GM12878 (cell line): ENCODE data around the gene MTM1. TPM values are rescaled to one million over a fixed set of nuclear protein-coding genes. Genes with fewer than 3 reads are reported as not detected.

Experiments used
- ATAC-seq: fragments of 200-7000 bp; cut with Tn5 transposase; 3 replicates; pipeline ENCODE4 v1.9.1; 2020; ENCODE audit warnings: mild to moderate bottlenecking, moderate library complexity
- BruUV-seq: library from RNA; stranded (reverse); fragments of 400-500 nt; replicated peaks from 2 replicates; lab custom pipeline; 2021; lab: Mats Ljungman, UMichigan
- CTCF ChIA-PET: fragments of 300-600 bp; sonication (Branson Sonifier 250); formaldehyde crosslinking; extraction: SDS; loops from one replicate; lab custom pipeline; 2021; ENCODE audit warnings: inconsistent platforms; lab: Yijun Ruan, JAX
- POLR2A ChIA-PET: fragments of 350-600 bp; formaldehyde crosslinking; extraction: SDS; loops from one replicate; lab custom pipeline; 2021; ENCODE audit warnings: inconsistent platforms; lab: Charles Lee
- RAD21 ChIA-PET: fragments of 300-600 bp; sonication (Branson Sonifier 250); formaldehyde crosslinking; loops from one replicate; lab custom pipeline; 2023; ENCODE audit warnings: antibody characterized with exemption; ENCODE audit not compliant: unreplicated experiment; lab: Charles Lee
- SMC1A ChIA-PET: fragments of 300-600 bp; sonication (Branson Sonifier 250); formaldehyde crosslinking; loops from one replicate; lab custom pipeline; 2023; ENCODE audit not compliant: unreplicated experiment, uncharacterized antibody; lab: Charles Lee
- DNase-seq: peaks from one replicate; pipeline ENCODE4 v3.0.0-alpha.2; 2011; ENCODE audit warnings: low read depth, low spot score
- FAIRE-seq: peaks from 3 replicates; lab custom pipeline; 2011; peaks lifted over from hg19 to GRCh38; lab: Jason Lieb, UNC
- H2AFZ ChIP-seq: 2 replicates; pipeline ENCODE4 v1.6.0; 2011; ENCODE audit warnings: low read depth, low read length, control low read depth; ENCODE audit not compliant: control insufficient read depth
- H3K27ac ChIP-seq: 2 replicates; pipeline ENCODE4 v1.5.1; 2011; ENCODE audit warnings: control low read depth; ENCODE audit not compliant: control insufficient read depth, insufficient read depth
- H3K27me3 ChIP-seq, 2 experiments: replicated peaks in 1 of 2; 2 replicates each; pipeline versions ENCODE4 v1.6.0 to v1.6.1; 2011; ENCODE audit warnings: low read length in 1 of 2; ENCODE audit not compliant: control insufficient read depth in 2 of 2, insufficient read depth in 2 of 2
- H3K36me3 ChIP-seq, 2 experiments: 2 replicates each; pipeline ENCODE4 v1.5.1; 2011; ENCODE audit warnings: low read length in 1 of 2; ENCODE audit not compliant: control insufficient read depth in 2 of 2, insufficient read depth in 2 of 2
- H3K4me1 ChIP-seq: 2 replicates; pipeline ENCODE4 v1.6.1; 2011; ENCODE audit warnings: mild to moderate bottlenecking, low read length, moderate library complexity, mixed read lengths; ENCODE audit not compliant: control insufficient read depth, insufficient read depth
- H3K4me2 ChIP-seq: 2 replicates; pipeline ENCODE4 v1.6.0; 2011; ENCODE audit warnings: control low read depth; ENCODE audit not compliant: control insufficient read depth, insufficient read depth
- H3K4me3 ChIP-seq: fragments of 200-600 bp; sonication (generic); 2 replicates; pipeline ENCODE4 v1.5.1; 2016
- H3K79me2 ChIP-seq: 2 replicates; pipeline ENCODE4 v1.6.0; 2011; ENCODE audit warnings: low read length; ENCODE audit not compliant: control insufficient read depth, insufficient read depth
- H3K9ac ChIP-seq: 2 replicates; pipeline ENCODE4 v1.8.0; 2011; ENCODE audit warnings: low read length, control low read depth, mixed read lengths; ENCODE audit not compliant: control insufficient read depth, insufficient read depth
- H3K9me3 ChIP-seq: replicated peaks from 3 replicates; pipeline ENCODE4 v1.5.1; 2011; ENCODE audit warnings: mild to moderate bottlenecking, low read length; ENCODE audit not compliant: control insufficient read depth, insufficient read depth
- H4K20me1 ChIP-seq: 2 replicates; pipeline ENCODE4 v1.6.0; 2011; ENCODE audit not compliant: control insufficient read depth, insufficient read depth
- CHD1 ChIP-seq: IDR thresholded peaks from 2 replicates; pipeline ENCODE4 v1.6.1; 2012; ENCODE audit warnings: low read depth, low read length, improper control_type of control experiment
- CREM ChIP-seq: IDR thresholded peaks from 2 replicates; pipeline ENCODE4 v1.6.1; 2014; ENCODE audit warnings: antibody characterized with exemption, low read depth
- ETV6 ChIP-seq, 2 experiments: fragments of 450-650 bp in 1 of 2; IDR thresholded peaks in 1 of 2; conservative IDR thresholded peaks in 1 of 2; 2 replicates each; pipeline ENCODE4 v1.6.1; 2014; ENCODE audit warnings: antibody characterized with exemption in 1 of 2, borderline replicate concordance in 1 of 2, low read depth in 1 of 2, mild to moderate bottlenecking in 1 of 2, moderate library complexity in 1 of 2
- HCFC1 ChIP-seq: fragments of 150-350 bp; IDR thresholded peaks from 2 replicates; pipeline ENCODE4 v1.6.1; 2014; ENCODE audit warnings: low read length
- MYC ChIP-seq: IDR thresholded peaks from 2 replicates; pipeline ENCODE4 v1.6.1; 2011; ENCODE audit warnings: mild to moderate bottlenecking, low read length, moderate library complexity, inconsistent platforms; ENCODE audit not compliant: insufficient read depth, insufficient replicate concordance, insufficient read length, severe bottlenecking
- NFYB ChIP-seq: IDR thresholded peaks from 2 replicates; pipeline ENCODE4 v1.6.1; 2011; ENCODE audit warnings: low read depth, mild to moderate bottlenecking, low read length, improper control_type of control experiment, moderate library complexity; ENCODE audit not compliant: insufficient read depth
- SMARCA5 ChIP-seq: fragments of 450-650 bp; IDR thresholded peaks from 2 replicates; pipeline ENCODE4 v1.6.1; 2017; ENCODE audit warnings: mild to moderate bottlenecking
- SREBF1 ChIP-seq: IDR thresholded peaks from 2 replicates; pipeline ENCODE4 v1.6.1; 2012; ENCODE audit warnings: mild to moderate bottlenecking, low read length
- ZNF24 ChIP-seq: fragments of 450-650 bp; IDR thresholded peaks from 2 replicates; pipeline ENCODE4 v1.6.1; 2017; ENCODE audit warnings: antibody characterized with exemption, mild to moderate bottlenecking
- WGBS: methylation state at CpG from one replicate; pipeline ENCODE4 v1.1.6; 2016; ENCODE audit warnings: low lambda C conversion rate; ENCODE audit not compliant: insufficient replicate concordance, insufficient coverage; ENCODE audit errors: missing lambda C conversion rate; 5-methylcytosine and 5-hydroxymethylcytosine counted together
- in situ Hi-C: fragments of 300-500 bp; cut with MboI; formaldehyde crosslinking; loops from 9 replicates; pipeline ENCODE4 v1.14.3; 2018; ENCODE audit warnings: mixed read lengths
- intact Hi-C: fragments of 100-400 bp; cut with micrococcal nuclease; formaldehyde crosslinking; loops from one replicate; pipeline ENCODE4 v1.14.2; 2022; ENCODE audit not compliant: unreplicated experiment
- polyA plus RNA-seq, 11 experiments: library from polyadenylated mRNA; depleted of rRNA in 4 of 11; unstranded in 6 of 11; stranded (reverse) in 5 of 11; fragments of >200 nt; fragmentation: Nextera tagmentation in 4 of 11; fragmentation: Illumina TruSeq in 1 of 11; extraction: Ambion mirVana in 4 of 11; extraction: Trizol in 1 of 11; gene quantifications; 1 replicate in 1 of 11; 2 replicates in 10 of 11; pipeline versions ENCODE4 v1.2.1 to v1.2.3, GENCODE V29; 2011 to 2016; ENCODE audit warnings: inconsistent platforms in 2 of 11, missing spikeins in 2 of 11, low read depth in 1 of 11
- total RNA-seq, 4 experiments: library from RNA; depleted of rRNA in 3 of 4; stranded (reverse); fragments of >200 nt in 3 of 4; fragmentation: Illumina TruSeq in 1 of 4; extraction: Trizol in 1 of 4; gene quantifications; 2 replicates each; pipeline versions ENCODE4 v1.2.1 to v1.2.3, GENCODE V29; 2013 to 2021
- TF ChIP-seq, protein P1 (sequence below): fragments of 450-650 bp; IDR thresholded peaks from 2 replicates; pipeline ENCODE4 v1.6.1; 2017; ENCODE audit warnings: mild to moderate bottlenecking
- TF ChIP-seq, protein P2 (sequence below): fragments of 450-650 bp; formaldehyde crosslinking; IDR thresholded peaks from 2 replicates; pipeline ENCODE4 v1.5.0; 2022; ENCODE audit warnings: mild to moderate bottlenecking, missing genetic modification characterization
- TF ChIP-seq, protein P3 (sequence below): IDR thresholded peaks from 2 replicates; pipeline ENCODE4 v1.6.1; 2011; ENCODE audit warnings: low read depth, low read length, improper control_type of control experiment, borderline replicate concordance
- TF ChIP-seq, protein P4 (sequence below): fragments of 450-650 bp; formaldehyde crosslinking; IDR thresholded peaks from 2 replicates; pipeline ENCODE4 v1.4.0; 2022; ENCODE audit warnings: mild to moderate bottlenecking, moderate library complexity

MTM1 gene
- total and polyA plus RNA-seq, 10 of the 15 experiments (the other 5 are each of a cell fraction or from before 2014, with no cell fraction given), result 3.9 to 13.3 (median 8.4) TPM

GRCh38 chrX:150531467-150531866 is 37.0 kb upstream of the MTM1 start (continued):
- TF ChIP-seq CHD1 (no peak), CREM (no peak), ETV6 (conservative IDR thresholded peaks at IDR 0.05 in 1 of 2, IDR thresholded peaks at IDR 0.05 in 1 of 2; ENCODE audit: borderline replicate concordance in 1 of 2, low read depth in 1 of 2) (no peak), MYC (no peak), NFYB (no peak), SREBF1 (no peak)
- TF ChIP-seq, protein P1, sequence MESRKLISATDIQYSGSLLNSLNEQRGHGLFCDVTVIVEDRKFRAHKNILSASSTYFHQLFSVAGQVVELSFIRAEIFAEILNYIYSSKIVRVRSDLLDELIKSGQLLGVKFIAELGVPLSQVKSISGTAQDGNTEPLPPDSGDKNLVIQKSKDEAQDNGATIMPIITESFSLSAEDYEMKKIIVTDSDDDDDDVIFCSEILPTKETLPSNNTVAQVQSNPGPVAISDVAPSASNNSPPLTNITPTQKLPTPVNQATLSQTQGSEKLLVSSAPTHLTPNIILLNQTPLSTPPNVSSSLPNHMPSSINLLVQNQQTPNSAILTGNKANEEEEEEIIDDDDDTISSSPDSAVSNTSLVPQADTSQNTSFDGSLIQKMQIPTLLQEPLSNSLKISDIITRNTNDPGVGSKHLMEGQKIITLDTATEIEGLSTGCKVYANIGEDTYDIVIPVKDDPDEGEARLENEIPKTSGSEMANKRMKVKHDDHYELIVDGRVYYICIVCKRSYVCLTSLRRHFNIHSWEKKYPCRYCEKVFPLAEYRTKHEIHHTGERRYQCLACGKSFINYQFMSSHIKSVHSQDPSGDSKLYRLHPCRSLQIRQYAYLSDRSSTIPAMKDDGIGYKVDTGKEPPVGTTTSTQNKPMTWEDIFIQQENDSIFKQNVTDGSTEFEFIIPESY, result no peak
- TF ChIP-seq, protein P2, sequence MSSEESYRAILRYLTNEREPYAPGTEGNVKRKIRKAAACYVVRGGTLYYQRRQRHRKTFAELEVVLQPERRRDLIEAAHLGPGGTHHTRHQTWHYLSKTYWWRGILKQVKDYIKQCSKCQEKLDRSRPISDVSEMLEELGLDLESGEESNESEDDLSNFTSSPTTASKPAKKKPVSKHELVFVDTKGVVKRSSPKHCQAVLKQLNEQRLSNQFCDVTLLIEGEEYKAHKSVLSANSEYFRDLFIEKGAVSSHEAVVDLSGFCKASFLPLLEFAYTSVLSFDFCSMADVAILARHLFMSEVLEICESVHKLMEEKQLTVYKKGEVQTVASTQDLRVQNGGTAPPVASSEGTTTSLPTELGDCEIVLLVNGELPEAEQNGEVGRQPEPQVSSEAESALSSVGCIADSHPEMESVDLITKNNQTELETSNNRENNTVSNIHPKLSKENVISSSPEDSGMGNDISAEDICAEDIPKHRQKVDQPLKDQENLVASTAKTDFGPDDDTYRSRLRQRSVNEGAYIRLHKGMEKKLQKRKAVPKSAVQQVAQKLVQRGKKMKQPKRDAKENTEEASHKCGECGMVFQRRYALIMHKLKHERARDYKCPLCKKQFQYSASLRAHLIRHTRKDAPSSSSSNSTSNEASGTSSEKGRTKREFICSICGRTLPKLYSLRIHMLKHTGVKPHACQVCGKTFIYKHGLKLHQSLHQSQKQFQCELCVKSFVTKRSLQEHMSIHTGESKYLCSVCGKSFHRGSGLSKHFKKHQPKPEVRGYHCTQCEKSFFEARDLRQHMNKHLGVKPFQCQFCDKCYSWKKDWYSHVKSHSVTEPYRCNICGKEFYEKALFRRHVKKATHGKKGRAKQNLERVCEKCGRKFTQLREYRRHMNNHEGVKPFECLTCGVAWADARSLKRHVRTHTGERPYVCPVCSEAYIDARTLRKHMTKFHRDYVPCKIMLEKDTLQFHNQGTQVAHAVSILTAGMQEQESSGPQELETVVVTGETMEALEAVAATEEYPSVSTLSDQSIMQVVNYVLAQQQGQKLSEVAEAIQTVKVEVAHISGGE (CRISPR knock-in tag), result no peak

DNA sequence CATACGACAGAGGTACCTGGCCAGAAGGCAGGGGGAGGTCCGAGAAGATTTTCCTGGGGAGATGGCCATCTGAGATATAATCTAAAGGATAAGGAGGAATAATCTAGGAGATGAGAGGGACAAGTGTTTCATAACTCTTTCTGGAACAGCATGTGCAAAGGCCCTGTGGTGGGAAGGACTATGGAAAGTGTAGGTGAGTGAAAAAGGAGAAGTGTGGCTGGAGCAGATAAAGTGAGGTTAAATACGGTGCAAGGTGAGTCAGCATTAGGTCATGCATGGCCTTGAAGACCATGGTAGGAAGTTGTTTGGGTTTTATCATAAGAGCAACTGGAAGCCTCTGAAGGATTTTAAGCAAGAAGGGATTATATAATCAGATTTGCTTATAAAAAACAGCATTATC is 34.6 kb upstream of the MTM1 start:
- no peak overlapping the region for H3K9ac ChIP-seq
- WGBS, result 14% methylated on average over 3 of the region's 3 CpGs
- no peaks in the 10 kb centered on the region for H3K27me3 ChIP-seq
- ChIA-PET SMC1A (no interaction called here), POLR2A (no interaction called here), CTCF (no interaction called here), RAD21 (no interaction called here)
- no peak overlapping the region for H3K27ac ChIP-seq
- H2AFZ ChIP-seq, result no peak overlapping the region
- DNase-seq, result no peak
- BruUV-seq, result no TSS peak
- intact Hi-C loops, result no loop called here
- H3K79me2 ChIP-seq, result no peaks in the 10 kb centered on the region
- H3K4me2 ChIP-seq, result no peak overlapping the region
- H3K4me3 ChIP-seq, result no peak overlapping the region
- no peak for FAIRE-seq
- in situ Hi-C loops, result no loop called here
- no peaks in the 10 kb centered on the region for H3K36me3 ChIP-seq
- peaks cover 4% of the 10 kb centered on the region; the same call in 1 of the 3 replicates for H3K9me3 ChIP-seq
- ATAC-seq, result no peak
- H4K20me1 ChIP-seq, result no peaks in the 10 kb centered on the region
- no peaks in the 10 kb centered on the region for H3K4me1 ChIP-seq
- TF ChIP-seq HCFC1, result no peak
- TF ChIP-seq, protein P3, sequence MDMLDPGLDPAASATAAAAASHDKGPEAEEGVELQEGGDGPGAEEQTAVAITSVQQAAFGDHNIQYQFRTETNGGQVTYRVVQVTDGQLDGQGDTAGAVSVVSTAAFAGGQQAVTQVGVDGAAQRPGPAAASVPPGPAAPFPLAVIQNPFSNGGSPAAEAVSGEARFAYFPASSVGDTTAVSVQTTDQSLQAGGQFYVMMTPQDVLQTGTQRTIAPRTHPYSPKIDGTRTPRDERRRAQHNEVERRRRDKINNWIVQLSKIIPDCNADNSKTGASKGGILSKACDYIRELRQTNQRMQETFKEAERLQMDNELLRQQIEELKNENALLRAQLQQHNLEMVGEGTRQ, result no peak
- no peak for TF ChIP-seq ZNF24
- TF ChIP-seq SMARCA5, result no peak
- TF ChIP-seq, protein P4, sequence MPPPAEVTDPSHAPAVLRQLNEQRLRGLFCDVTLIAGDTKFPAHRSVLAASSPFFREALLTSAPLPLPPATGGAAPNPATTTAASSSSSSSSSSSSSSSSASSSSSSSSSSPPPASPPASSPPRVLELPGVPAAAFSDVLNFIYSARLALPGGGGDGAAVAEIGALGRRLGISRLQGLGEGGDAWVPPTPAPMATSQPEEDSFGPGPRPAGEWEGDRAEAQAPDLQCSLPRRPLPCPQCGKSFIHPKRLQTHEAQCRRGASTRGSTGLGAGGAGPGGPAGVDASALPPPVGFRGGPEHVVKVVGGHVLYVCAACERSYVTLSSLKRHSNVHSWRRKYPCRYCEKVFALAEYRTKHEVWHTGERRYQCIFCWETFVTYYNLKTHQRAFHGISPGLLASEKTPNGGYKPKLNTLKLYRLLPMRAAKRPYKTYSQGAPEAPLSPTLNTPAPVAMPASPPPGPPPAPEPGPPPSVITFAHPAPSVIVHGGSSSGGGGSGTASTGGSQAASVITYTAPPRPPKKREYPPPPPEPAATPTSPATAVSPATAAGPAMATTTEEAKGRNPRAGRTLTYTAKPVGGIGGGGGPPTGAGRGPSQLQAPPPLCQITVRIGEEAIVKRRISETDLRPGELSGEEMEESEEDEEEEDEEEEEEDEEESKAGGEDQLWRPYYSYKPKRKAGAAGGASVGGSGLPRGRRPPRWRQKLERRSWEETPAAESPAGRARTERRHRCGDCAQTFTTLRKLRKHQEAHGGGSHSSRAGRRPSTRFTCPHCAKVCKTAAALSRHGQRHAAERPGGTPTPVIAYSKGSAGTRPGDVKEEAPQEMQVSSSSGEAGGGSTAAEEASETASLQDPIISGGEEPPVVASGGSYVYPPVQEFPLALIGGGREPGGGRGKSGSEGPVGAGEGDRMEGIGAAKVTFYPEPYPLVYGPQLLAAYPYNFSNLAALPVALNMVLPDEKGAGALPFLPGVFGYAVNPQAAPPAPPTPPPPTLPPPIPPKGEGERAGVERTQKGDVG, result no peak
